Body of pancreas (tissue), 4 donors: ENCODE data around the gene HLA-DQA2.

ENCODE experiments used
- POLR2A ChIP-seq, 3 donors: fragments of 450-650 bp; IDR thresholded peaks; one replicate each; pipeline ENCODE4 v1.6.1; 2016; ENCODE audit warnings: antibody characterized with exemption in 3 of 3, mild to moderate bottlenecking in 2 of 3
- TF ChIP-seq, protein P1 (sequence below), 7 experiments: fragments of 450-650 bp in 4 of 7; fragments of 200-600 bp in 3 of 7; sonication (generic) in 3 of 7; IDR thresholded peaks; one replicate each; pipeline ENCODE4 v1.5.1; 2016 to 2019; ENCODE audit warnings: antibody characterized with exemption in 7 of 7

GRCh38 chr6:32779036-32779435, 37.8 kb downstream of the HLA-DQA2 start:
- TF ChIP-seq, protein P1, sequence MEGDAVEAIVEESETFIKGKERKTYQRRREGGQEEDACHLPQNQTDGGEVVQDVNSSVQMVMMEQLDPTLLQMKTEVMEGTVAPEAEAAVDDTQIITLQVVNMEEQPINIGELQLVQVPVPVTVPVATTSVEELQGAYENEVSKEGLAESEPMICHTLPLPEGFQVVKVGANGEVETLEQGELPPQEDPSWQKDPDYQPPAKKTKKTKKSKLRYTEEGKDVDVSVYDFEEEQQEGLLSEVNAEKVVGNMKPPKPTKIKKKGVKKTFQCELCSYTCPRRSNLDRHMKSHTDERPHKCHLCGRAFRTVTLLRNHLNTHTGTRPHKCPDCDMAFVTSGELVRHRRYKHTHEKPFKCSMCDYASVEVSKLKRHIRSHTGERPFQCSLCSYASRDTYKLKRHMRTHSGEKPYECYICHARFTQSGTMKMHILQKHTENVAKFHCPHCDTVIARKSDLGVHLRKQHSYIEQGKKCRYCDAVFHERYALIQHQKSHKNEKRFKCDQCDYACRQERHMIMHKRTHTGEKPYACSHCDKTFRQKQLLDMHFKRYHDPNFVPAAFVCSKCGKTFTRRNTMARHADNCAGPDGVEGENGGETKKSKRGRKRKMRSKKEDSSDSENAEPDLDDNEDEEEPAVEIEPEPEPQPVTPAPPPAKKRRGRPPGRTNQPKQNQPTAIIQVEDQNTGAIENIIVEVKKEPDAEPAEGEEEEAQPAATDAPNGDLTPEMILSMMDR (IDR thresholded peaks at IDR 0.05): no peak
- no peak for TF ChIP-seq POLR2A (IDR thresholded peaks at IDR 0.05)
